GM18498 (cell line): ENCODE results near the gene EFNB1.

Experiments used
- ATAC-seq: cut with Tn5 transposase; IDR thresholded peaks from one replicate; pipeline ENCODE4 v1.9.1; 2021; ENCODE audit warnings: mild to moderate bottlenecking, moderate library complexity; ENCODE audit not compliant: unreplicated experiment

The EFNB1 gene

DNA sequence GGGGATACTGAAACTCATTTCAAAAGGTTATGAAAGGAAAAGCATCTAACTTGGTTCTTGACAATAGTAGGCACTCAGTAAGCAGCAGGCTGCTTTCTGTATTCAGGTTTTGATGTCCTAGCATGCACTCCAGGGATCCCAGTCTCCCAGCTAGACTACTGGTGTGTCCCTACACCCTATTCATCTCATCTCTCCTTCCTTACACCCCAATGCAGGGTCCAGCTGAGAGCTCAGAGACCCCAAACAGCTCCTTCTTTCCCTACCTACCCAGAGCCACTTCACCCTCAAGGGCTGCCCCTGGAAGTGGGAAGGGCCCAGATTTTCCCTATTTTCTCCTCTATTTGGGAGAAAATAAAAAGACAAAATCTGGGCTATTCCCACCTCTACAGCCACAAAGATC is 1.6 kb upstream of the EFNB1 start:
- ATAC-seq: no peak

DNA sequence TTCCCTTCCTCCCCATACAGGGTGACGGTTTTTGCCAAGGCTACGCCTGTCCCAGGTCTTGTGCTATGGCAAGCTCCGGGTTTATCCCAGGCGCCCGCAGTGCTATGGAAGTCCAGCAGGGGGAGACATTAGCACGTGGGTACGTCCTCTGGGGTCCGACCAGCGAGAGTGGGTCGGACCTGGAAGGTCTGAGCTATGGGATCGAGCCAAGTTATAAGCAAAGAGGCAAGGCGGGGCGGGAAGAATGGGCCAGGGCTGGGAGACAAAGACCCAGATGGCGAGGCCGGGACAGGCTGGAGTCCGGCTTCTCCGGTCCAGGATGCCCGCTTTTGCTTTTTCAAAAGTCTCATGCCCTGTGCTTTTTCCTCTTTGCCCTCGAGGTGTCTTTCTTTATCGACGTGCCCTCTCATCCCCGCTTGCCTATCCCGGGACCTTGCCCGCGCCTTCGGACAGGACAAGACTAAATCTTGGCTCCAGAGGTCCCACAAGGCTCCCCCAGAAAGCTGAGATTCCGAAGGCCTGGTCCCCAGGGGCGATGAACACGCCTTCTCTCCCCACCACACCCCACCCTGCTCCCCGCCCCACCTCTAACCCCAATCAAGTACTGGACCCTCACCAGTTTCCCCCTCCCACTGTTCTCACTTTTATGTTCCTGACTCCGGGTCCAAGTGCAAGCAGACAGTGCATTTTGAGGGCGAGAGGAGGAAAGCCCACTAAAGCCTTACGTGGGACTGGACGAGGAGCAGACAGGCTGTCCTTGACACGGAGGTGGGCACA is 785 bp upstream of the EFNB1 start:
- peak; percentile 39 for ATAC-seq

DNA sequence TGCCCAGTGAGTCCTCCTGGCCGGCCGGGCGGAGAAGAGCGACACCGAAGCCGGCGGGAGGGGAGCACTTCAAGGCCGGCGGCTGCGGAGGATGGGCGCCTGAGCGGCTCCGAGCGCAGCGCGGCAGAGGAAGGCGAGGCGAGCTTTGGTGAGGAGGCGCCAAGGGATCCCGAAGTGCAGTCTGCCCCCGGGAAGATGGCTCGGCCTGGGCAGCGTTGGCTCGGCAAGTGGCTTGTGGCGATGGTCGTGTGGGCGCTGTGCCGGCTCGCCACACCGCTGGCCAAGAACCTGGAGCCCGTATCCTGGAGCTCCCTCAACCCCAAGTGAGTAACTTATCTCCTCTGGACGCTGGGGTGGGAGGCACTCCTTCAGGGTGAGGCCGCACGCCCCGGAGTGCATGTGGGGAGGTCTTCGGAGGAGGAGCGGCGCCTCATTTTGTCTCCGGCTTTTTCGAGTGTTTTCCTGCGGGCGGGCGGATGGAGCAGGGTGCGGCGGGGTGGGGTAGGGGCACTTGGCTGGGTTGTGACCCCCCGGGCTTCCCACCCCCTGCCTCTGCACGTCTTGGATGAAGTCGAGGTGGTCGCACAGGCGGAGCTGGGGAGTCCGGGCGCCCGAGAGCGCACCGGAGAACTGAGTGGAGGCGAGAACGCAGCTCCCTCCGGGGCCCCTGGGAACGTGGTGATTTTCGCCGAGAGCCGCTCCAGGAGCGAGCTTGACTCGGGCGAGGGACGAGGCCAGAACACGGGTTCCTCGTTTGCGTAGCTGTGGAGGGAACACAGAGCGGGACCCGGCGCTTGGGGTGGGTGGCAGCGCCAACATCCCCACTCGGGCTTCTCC is 979 bp downstream of the EFNB1 start:
- ATAC-seq: no peak

DNA sequence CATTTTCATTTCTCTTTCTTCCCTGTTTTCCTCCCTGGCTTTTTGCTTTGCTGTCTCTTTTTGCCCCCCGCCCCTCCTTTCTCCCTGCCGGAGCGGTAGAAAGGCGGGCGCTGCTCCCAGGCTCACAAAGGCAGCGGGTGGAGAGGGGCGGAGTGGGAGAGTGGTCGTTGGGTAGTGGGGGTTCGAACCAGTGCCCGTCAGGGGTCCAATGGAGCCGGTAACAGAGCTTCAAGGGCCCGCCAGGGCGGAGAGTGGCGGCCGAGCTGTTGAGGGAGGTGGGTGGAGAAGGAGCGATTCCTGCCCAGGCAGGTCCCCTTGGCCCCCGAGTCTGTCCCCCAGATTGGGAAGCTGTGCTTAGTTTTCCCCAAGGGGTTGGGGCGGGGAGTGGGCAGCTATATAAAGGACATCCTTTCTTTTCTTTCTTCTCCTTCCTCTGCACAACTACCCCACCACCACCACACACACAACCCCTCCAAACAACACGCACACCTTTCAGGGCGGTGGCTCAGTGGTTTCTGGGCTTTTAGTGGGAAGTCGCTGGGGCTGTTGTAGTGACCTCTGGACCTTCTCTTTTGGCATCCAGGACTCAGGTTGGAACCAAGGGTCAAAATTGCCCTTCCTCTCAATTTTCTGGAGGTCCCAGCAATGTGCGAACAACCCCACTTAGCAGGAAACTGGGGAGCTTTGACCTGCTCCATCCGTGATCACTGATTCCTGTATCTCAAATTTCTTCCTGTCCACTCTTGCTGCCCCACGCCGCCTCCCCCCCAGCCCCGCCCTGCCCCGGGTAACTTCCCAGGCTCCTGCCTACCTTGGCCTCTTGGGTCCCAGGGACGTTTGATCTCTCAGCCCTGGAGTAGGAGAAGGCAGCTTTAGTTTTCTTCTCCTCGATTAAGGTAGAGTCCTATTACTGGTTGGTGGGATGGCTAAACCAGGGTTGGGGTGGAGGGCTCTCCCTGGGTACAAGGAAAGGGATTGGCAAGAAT is 1.9 kb downstream of the EFNB1 start:
- ATAC-seq: no peak

DNA sequence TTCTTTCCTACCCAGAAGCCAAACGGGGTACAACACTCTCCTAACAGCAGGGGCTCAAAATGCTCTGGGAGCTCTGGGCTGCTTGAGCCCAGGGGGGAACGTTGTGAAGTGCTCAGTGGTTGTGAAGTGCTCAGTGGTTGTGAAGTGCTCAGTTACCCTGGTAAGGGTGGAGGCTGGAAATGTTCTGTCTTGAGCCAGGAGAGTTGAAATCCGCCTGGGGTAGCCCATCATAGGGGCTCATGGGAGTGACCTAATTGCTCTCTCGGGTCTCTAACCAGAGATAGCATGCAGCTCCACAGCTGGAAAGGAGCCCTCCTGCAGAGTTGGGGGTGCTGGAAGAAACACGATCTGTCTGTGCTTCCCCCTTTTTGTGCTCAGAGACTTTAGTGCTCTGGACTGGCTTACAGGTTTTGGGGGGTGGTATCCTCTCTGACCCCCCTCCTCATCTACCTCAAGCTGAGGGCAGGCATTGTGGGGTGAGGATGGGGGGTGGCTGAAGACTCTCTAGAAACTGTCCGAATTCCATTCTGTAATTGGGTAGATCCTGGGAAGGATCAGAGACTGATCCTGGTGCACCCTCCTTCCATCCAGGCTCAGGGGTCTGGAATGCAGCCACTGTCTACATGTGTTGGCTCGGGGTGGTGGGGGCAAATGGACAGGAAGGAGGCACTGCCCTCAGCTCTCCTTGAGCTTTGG is 2.7 kb downstream of the EFNB1 start:
- no peak for ATAC-seq

DNA sequence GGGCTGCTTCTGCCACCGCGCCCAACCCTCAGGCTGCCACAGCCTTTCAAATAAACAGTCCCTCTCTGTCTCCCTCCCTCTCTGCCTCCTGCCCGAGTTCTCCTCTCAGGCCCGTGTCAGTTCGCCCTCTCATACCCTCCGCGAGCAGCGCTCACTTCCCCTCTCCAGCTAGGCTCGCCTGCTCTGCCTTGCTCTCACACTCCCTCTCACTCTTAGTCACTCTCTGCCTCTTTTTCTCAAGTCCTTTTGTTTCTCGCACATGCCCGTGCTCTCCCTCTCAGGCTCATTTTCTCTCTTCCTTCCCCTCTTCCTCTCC is 3.2 kb downstream of the EFNB1 start:
- ATAC-seq: peak; percentile 44

DNA sequence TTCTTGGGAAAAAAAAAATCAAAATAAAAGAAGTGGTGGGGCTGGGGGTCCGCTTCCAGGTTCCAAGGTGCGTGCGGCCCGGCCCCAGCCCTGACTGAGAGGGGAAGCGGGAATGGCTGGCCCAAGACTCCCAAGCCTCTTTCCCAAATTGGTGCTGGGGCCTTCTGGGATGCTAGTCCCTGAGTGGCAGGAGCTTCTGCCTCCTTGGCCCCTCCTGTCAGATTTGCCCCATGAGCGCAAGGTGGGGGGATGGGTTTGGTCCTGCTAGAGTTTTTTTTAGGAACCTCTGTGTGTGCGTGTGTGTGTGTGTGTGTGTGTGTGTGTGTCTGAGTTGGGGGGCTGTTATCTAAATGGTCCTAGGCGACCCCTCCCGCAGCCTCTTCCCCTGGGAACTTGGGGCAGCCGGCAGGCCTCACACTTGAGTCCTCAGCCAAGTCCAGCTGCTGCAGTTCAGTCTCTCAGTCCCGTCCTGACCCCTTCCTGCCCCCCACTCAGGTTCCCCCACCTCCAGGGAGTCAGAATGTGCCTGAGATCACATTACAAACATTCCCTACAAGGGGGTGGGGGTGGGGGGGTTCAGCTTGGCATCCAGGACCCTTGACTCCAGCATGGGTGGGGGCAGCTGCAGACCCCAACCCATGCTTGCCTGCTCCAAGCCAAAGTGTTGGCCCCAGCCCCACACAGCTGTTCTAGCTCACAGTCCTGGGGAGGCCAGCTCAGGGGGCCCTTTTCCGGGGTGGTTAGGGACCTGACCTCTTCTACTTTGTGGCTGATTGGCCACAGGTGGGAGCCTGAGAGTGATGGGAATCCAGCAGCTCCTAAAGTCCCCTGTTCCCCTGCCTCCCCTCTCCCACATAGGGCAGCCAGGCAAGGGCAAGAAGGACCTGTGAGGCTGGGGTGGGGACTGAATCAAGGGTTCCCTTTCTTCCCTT is 4.0 kb downstream of the EFNB1 start:
- no peak for ATAC-seq

DNA sequence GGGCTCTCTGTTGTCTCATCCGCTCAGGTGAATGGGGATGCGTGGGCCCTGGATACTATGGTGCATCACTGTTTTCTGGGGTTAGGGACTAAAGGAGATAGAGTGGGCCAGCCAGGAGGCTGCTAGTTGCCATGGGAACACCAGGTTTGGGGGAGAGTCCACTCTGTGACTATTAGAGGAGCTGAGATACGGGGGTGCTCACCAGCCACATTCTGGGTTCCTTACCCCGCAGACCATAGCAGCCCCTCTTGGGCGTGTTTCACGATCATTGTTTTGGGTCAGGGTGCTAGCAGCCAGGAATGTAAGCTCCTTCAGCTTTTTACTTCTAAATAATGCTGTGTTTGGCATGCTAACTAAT is 4.6 kb downstream of the EFNB1 start:
- ATAC-seq: no peak

DNA sequence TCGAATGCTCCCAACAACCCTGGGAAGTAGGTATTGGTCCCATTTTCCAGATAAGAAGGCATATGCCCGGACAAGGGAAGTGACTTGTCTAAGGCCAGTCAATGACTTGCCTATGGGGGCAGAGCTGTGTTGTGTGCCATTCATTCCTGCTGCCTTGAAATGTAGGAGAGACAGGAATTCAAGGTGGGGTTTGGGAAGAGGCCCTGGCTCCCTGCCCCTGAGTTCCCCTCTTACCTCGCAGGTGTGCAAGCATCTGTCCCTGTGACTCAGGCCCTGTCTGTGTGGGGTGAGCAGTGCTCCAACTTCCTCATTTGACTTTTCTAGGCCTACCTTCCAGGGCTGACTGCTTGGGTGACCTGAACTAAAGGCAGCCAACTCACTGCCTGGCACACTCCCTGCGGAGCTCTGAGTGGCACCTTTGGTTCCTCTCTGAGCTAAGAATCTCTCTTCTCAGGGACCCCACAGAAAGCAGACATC is 5.1 kb downstream of the EFNB1 start:
- no peak for ATAC-seq

DNA sequence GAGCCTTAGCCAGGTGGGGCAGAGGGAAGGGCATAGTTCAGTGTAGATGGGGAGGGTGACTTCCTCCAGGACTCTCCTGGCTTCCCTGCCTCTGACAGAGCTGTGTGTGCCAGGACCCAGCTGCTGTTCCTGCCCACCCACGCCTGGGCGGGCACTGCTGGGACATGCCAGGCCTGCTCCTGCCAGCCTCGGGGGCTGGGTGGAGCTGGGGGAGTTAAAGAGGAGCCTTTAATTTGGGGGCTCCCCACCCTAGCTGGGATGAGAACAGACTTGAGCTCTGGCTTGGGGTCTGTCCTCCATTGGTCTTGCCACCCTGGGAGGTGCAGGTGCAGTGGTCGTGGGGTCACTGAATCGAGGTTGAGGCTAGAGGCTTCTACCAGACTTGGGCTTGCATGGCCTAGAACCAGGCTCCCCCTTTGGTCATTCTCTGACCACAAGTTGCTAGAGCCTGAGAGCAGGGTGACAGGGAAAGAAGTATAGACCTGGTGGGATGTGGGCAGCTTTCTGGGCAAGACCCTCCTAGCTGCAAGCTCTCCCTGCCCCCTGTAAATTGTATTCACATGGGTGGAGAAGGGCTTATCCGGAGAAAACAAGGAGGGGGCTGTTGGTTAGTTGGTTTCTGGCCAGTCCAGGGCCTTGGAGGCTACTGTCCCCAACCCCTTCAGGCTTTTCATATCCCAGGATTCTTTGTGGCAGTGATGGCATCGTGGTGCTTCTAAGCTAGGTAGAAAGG is 5.7 kb downstream of the EFNB1 start:
- ATAC-seq: no peak

DNA sequence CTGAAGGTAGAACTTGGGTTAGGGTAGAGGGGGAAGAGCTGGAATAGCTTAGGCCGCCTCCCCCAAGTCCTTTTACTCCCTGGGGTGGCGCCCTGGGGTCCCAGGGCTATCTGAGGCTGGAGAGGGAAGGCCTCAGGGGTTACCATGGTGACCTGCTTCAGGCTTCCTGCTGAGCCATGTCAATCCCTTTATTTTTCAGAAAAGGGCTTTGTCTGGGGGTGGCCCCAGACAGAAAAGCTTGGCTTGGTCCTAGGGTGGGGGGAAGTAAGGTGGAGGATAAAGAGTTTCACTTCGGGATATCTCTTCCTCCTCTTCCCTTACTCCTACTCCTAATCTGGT is 6.3 kb downstream of the EFNB1 start:
- ATAC-seq: no peak

DNA sequence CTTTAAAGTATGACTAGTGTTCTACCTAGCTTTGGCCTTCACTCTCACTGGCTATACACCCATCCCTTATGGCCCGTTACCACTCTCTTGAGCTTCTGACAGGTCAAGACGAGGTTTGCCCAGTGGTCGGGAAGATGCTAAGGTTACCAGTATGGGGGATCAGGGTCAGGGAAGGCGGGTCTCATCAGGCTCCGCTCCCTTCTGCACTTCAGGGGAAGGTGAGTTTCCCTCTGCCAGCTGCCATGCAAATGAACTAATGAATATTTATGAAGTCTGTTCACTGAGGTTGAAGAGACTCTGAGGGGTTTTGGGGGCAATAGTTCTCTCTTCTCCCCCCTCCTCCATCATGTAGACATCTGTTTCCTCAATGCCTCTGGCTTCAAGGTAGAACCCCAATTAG is 6.6 kb downstream of the EFNB1 start:
- no peak for ATAC-seq

DNA sequence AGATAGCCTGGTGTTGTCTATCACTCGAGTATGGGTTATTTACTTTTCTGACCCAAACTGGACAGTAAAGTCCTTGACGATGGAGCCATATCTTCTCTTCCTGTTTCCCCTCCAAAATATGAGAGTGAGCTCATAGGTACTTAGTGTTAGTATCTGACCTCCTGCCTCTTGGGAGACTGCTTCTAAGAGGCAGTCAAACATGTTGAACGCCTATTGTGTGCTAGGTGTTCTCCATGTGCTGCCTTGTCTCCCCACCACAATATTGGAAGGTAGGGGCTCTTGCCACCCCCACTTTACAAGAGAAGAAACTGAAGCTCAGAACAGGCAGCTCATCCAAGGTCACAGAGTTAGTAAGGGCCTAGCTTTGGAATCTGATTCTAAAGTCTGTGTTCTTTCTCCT is 8.3 kb downstream of the EFNB1 start:
- no peak for ATAC-seq

DNA sequence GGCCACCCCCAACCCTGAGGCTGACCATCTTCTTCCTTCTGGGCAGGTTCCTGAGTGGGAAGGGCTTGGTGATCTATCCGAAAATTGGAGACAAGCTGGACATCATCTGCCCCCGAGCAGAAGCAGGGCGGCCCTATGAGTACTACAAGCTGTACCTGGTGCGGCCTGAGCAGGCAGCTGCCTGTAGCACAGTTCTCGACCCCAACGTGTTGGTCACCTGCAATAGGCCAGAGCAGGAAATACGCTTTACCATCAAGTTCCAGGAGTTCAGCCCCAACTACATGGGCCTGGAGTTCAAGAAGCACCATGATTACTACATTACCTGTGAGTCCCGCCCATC is 9.7 kb downstream of the EFNB1 start:
- no peak for ATAC-seq

DNA sequence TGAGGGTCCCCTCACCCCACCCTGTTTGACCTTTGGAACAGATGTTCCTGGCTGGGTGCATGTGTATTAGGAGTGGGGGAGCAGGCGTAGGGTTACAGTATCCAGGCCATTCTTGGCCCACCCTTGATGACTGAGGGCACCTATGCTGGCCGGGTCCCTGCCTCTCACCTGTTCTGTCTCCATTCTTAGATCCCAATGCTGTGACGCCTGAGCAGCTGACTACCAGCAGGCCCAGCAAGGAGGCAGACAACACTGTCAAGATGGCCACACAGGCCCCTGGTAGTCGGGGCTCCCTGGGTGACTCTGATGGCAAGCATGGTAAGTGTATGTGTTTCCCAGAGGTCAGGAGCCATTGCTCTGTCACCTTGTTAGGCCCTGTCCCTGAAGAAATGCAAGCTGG is 10.9 kb downstream of the EFNB1 start:
- ATAC-seq: no peak

DNA sequence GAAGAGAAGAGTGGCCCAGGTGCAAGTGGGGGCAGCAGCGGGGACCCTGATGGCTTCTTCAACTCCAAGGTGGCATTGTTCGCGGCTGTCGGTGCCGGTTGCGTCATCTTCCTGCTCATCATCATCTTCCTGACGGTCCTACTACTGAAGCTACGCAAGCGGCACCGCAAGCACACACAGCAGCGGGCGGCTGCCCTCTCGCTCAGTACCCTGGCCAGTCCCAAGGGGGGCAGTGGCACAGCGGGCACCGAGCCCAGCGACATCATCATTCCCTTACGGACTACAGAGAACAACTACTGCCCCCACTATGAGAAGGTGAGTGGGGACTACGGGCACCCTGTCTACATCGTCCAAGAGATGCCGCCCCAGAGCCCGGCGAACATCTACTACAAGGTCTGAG is 11.4 kb downstream of the EFNB1 start:
- ATAC-seq: no peak

DNA sequence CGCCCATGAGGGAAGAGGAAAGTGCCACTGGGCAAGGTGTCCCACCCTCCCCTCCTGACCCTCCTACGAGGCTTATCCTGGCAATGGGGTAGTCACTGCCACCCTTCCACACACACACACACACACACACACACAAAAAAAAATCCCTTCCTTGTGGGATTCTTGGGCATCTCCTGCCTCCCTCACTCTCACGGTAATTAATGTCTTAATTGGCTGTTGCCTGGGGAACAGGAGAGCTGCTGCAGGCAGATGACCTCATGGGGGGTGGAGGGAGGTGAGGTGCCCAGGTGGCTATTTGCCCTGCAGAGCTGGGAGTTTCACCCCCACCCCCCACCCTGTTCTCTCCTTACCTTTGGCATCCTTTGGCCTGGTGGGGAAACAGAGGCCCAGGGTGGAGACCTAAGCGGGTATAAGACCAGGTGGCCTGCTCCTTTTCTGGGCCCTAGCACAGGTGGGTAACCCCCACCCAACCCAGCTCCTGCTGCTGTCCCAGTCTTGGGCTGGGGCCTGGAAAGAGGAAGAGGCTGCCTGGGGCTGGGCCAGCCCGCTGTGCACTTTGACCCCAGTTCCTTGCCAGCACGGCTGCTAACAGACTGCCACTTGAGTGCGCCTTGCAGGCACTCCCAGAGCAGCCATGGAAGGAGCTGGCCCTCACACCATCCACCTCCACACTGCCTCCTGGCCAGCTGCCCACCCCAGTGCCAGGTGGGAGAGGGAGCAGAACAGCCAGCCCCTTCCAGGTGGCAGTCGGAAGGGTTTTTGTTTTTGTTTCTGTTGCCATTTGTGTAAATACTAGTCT is 12.6 kb downstream of the EFNB1 start:
- ATAC-seq: no peak

DNA sequence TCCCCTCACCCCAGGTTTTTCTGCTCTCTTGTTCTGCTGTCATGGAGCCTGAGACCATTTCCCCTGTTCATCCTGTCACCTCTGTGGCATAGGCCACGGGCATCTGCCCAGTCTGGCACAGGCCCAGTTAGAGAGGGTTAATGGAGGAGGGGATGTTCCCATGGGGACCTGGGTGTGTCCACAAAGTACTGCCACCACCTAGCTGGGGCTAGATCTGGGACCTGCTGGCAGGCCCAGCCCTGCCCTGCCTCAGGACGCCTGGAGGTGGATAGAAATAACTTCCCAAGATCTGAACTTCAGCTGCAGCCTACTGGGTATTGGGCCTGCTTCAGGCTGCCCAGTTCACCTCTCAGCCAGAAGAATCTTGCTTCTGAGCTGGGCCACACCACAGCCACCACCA is 13.5 kb downstream of the EFNB1 start:
- no peak for ATAC-seq
